ENCODE data around the gene RNF13.

RNF13 gene

GRCh38 chr3:149812606-149813366 is at the start of gene RNF13:
TSS of gene RNF13 (plus strand) at chr3:149813215. CDS start at chr3:149846027, 32,812 bp downstream.
- peak; percentile 96 for DNase-seq (ENCODE audit: low read depth)

GRCh38 chr3:149763565-149764195 is 49.3 kb upstream of the RNF13 start:
- DNase-seq (ENCODE audit: low read depth) = no peak

- DNase-seq (ENCODE audit: low read depth) = no peak
These were observed 48.7 kb upstream of the RNF13 start for GRCh38 chr3:149764302-149764701.

- DNase-seq (ENCODE audit: low read depth) = peak; percentile 60
These were observed 47.2 kb upstream of the RNF13 start for GRCh38 chr3:149765762-149766334.

GRCh38 chr3:149767720-149768119 is 45.3 kb upstream of the RNF13 start:
- DNase-seq (ENCODE audit: low read depth) = no peak

- DNase-seq (ENCODE audit: low read depth) = no peak
These were observed 44.3 kb upstream of the RNF13 start for GRCh38 chr3:149768704-149769103.

- no peak for DNase-seq (ENCODE audit: low read depth)
These were observed 42.8 kb upstream of the RNF13 start for GRCh38 chr3:149770246-149770645.

GRCh38 chr3:149771652-149772271 is 41.3 kb upstream of the RNF13 start:
- DNase-seq (ENCODE audit: low read depth) = peak; percentile 31

GRCh38 chr3:149772861-149773260 is 40.2 kb upstream of the RNF13 start:
- DNase-seq (ENCODE audit: low read depth) = no peak

GRCh38 chr3:149776170-149776569 is 36.8 kb upstream of the RNF13 start:
- DNase-seq (ENCODE audit: low read depth) = no peak

GRCh38 chr3:149777414-149778214 is 35.4 kb upstream of the RNF13 start:
- DNase-seq (ENCODE audit: low read depth) = no peak

GRCh38 chr3:149781211-149781610 is 31.8 kb upstream of the RNF13 start:
- DNase-seq (ENCODE audit: low read depth) = no peak

- DNase-seq (ENCODE audit: low read depth) = no peak
These were observed 31.3 kb upstream of the RNF13 start for GRCh38 chr3:149781741-149782140.

- DNase-seq (ENCODE audit: low read depth) = peak; percentile 80
These were observed 29.4 kb upstream of the RNF13 start for GRCh38 chr3:149783576-149783975.

GRCh38 chr3:149784064-149784704 is 28.8 kb upstream of the RNF13 start:
- DNase-seq (ENCODE audit: low read depth) = peak; percentile 74

- DNase-seq (ENCODE audit: low read depth) = peak; percentile 35
These were observed 22.7 kb upstream of the RNF13 start for GRCh38 chr3:149790268-149790667.

- DNase-seq (ENCODE audit: low read depth) = no peak
These were observed 22.3 kb upstream of the RNF13 start for GRCh38 chr3:149790698-149791097.

- no peak for DNase-seq (ENCODE audit: low read depth)
These were observed 20.4 kb upstream of the RNF13 start, which contains the start of gene ANKUB1 for GRCh38 chr3:149792452-149793270. TSS of gene ANKUB1 (minus strand) at chr3:149792554. CDS start at chr3:149792366, 188 bp downstream.

GRCh38 chr3:149796026-149796425 is 17.0 kb upstream of the RNF13 start:
- no peak for DNase-seq (ENCODE audit: low read depth)

- no peak for DNase-seq (ENCODE audit: low read depth)
These were observed 12.3 kb upstream of the RNF13 start for GRCh38 chr3:149800693-149801092.
